Transverse colon (tissue), 4 donors: ENCODE data around the gene ICA1L.

Experiments
- CTCF ChIP-seq, 5 experiments: fragments of 200-600 bp in 3 of 5; fragments of 450-650 bp in 2 of 5; sonication (generic) in 3 of 5; IDR thresholded peaks; 1 replicate in 2 of 5; 2 replicates in 3 of 5; pipeline ENCODE4 v1.5.1; 2016 to 2017; ENCODE audit warnings: antibody characterized with exemption in 5 of 5, inconsistent platforms in 3 of 5, mild to moderate bottlenecking in 2 of 5, moderate library complexity in 1 of 5
- POLR2A ChIP-seq: fragments of 450-650 bp; IDR thresholded peaks from one replicate; pipeline ENCODE4 v1.6.1; 2016; ENCODE audit warnings: antibody characterized with exemption, mild to moderate bottlenecking, moderate library complexity
- POLR2AphosphoS5 ChIP-seq, 3 donors: sonication (generic); formaldehyde crosslinking; IDR thresholded peaks; one replicate each; pipeline ENCODE4 v1.6.1; 2016; ENCODE audit warnings: antibody characterized with exemption in 3 of 3

GRCh38 chr2:202918860-202919259 is 47.3 kb upstream of the ICA1L start:
- TF ChIP-seq POLR2A (no peak), CTCF (IDR thresholded peaks at IDR 0.05) (no peak), POLR2AphosphoS5 (IDR thresholded peaks at IDR 0.05) (no peak)
